Fibroblast of mammary gland (primary cell): ENCODE measurements around the gene SPATS2.

Experiments used
- DNase-seq: peaks from one replicate; pipeline ENCODE4 v3.0.0-alpha.2; 2010; ENCODE audit warnings: low read depth
- H3K4me3 ChIP-seq: 2 replicates; pipeline ENCODE4 v1.5.1; 2011; ENCODE audit warnings: low read depth, mild to moderate bottlenecking, low read length, moderate library complexity; ENCODE audit not compliant: control insufficient read depth
- TF ChIP-seq, protein P1 (sequence below): conservative IDR thresholded peaks from 2 replicates; pipeline ENCODE4 v1.5.1; 2011; ENCODE audit warnings: low read depth, low read length, inconsistent platforms; ENCODE audit not compliant: control insufficient read depth, insufficient read depth

SPATS2 gene

DNA sequence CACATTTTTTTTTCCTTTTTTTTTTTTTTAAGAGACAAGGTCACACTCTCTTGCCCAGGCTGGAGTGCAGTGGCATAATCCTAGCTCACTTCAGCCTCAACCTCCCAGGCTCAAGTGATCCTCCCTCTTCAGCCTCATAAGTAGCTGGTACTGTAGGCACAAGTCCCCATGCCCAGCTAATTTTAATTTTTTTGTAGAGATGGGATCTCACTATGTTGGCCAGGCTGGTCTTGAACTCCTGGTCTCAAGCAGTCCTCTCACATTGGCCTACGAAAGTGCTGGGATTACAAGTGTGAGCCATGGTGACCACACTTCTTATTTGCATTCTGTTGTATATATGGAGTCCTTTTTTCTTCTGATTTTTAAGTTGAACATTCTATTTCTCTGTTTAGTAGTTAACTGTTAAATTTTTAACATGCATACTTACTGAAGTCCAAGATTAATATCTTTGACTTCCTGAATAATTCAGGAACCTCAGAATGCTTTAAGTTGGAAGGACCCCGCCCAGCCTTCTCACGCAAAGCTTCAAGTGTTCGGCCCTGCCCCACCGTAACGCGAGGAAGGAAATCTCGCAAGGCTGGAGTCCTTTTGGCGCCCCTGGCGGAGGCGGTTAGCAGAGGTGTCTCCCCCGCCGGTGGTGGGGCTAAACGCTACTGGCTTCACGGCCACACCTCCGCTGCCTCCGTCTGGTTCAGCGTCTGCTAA is 21.6 kb downstream of the SPATS2 start:
- no peak for DNase-seq
- no peak overlapping the region for H3K4me3 ChIP-seq
- TF ChIP-seq, protein P1, sequence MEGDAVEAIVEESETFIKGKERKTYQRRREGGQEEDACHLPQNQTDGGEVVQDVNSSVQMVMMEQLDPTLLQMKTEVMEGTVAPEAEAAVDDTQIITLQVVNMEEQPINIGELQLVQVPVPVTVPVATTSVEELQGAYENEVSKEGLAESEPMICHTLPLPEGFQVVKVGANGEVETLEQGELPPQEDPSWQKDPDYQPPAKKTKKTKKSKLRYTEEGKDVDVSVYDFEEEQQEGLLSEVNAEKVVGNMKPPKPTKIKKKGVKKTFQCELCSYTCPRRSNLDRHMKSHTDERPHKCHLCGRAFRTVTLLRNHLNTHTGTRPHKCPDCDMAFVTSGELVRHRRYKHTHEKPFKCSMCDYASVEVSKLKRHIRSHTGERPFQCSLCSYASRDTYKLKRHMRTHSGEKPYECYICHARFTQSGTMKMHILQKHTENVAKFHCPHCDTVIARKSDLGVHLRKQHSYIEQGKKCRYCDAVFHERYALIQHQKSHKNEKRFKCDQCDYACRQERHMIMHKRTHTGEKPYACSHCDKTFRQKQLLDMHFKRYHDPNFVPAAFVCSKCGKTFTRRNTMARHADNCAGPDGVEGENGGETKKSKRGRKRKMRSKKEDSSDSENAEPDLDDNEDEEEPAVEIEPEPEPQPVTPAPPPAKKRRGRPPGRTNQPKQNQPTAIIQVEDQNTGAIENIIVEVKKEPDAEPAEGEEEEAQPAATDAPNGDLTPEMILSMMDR = no peak

DNA sequence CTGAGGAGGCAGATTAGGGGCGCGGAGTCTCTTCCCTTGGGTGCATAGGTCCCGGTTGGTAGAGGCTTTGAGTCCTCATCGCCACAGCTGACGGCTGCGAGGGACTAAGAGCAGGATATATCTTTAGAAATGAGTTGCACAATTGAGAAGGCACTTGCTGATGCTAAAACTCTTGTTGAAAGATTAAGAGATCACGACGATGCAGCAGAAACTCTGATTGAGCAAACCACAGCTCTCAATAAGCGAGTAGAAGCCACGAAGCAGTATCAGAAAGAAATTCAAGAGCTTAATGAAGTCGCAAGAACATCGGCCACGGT is 22.1 kb downstream of the SPATS2 start:
- H3K4me3 ChIP-seq = no peak overlapping the region
- no peak for DNase-seq
- TF ChIP-seq, protein P1 = no peak

DNA sequence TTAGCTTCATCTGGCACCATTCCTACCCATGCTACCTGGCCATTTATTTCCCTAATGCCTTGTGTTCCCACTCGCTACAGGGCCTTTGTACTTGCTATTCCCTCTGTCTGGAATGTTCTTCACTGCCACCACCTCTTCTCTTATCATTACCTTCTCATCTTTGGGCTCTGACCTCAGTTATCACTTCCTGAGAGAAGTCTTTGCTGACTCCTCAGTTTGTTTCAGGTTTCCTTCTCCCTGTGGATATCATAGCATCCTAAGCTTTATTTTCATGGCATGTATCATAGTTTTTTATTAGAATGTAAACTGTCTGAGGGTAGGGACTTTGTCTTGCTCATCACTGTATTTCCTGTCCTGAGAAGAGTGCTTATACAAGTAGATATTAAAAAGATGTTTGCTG is 29.7 kb downstream of the SPATS2 start:
- TF ChIP-seq, protein P1 = no peak
- no peak overlapping the region for H3K4me3 ChIP-seq
- DNase-seq = no peak

DNA sequence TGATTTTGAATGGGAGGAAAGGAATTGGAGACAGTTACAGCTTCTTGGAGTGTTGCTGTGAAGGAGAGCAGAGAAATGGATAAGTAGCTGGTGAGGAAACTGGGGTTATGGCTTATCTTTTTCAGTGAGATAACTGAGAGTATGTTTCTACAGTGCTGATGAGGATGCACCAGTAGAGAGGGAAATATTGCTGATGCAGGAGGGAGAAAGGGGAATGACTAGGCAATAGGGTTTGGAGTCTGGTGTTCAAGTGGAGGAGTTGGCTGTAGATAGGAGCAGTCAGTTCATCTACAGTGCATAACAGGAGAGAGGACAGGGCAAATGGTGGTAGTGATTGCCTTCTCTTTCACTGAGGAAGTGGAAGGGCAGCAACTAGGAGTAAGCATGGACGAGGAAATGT is 33.0 kb downstream of the SPATS2 start:
- no peak for DNase-seq
- TF ChIP-seq, protein P1 = no peak
- no peak overlapping the region for H3K4me3 ChIP-seq

DNA sequence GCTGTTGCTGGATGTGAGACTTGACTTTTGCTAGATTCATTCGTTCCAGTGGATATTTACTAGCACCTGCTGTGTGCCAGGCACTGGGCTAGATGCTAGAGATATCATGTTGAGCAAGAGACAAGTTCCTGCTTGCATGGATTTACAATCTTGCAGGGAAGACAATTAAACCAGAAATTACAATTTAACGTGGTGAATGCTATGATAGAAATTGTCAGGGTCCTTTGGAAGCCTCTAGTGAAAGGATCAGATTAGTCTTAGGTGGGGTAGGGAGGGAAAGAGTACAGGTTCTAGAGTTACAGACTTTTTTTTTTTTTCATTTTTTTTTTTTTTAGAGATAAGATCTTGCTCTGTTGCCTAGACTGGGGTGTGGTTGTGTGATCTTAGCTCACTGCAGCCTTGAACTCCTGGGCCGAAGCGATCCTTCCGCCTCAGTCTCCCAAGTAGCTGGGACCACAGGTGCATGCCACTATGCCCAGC is 36.7 kb downstream of the SPATS2 start:
- no peak overlapping the region for H3K4me3 ChIP-seq
- TF ChIP-seq, protein P1 = no peak
- DNase-seq = no peak

DNA sequence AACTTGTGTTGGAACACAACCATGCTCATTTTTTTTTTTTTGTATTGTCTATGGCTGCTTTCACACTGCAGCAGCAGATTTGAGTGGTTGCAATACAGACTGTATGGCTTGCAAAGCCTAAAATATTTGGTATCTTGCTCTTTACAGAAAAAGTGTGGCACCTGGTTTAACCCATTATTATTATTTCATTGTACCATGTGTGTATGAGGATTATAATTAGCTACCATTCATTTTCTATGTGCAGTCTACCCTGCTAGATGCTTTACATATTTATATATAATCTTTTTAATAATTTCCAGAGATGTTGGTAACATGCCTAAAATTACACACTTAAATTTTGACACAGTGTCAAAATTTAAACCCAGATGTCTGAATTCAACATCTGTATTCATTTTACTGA is 37.7 kb downstream of the SPATS2 start:
- H3K4me3 ChIP-seq = no peak overlapping the region
- DNase-seq = no peak
- TF ChIP-seq, protein P1 = no peak

DNA sequence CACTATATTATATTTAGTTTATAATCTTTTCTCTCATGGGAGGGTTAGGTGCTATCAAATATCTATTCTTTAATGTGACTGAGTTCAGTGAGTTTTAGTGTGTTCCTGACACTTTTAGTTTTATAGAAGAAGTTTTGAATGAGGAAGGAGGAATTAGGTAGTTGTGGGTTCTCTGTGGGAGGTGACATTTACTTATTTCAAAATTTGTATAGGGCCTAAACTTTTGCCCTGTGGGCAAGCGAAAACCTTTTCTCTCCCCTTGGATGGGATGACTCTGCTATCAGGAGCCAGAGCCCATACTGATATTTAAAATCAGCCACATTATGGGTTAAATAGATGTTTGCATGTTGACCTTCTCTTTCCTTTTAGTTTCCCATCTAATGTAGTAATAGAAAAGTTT is 43.6 kb downstream of the SPATS2 start:
- DNase-seq = no peak
- H3K4me3 ChIP-seq = no peak overlapping the region
- TF ChIP-seq, protein P1 = no peak
